Cardiac fibroblast (primary cell): Measurements from ENCODE around the gene HPSE.
"Not testable (repeated sequence)": the region's sequence is repeated elsewhere in the genome, so short reads cannot be mapped to it uniquely, and the experiment has no call there.

Source experiments
- DNase-seq, 2 donors: peaks; one replicate each; pipeline versions ENCODE4 v3.0.0 to v3.0.0-alpha.2; 2010; ENCODE audit warnings: low read depth in 2 of 2
- H3K4me3 ChIP-seq, 2 donors: replicated peaks in 1 of 2; 1 replicate in 1 of 2; 2 replicates in 1 of 2; pipeline ENCODE4 v1.5.1; 2011; ENCODE audit warnings: low read depth in 2 of 2, low read length in 2 of 2, mild to moderate bottlenecking in 2 of 2, moderate library complexity in 1 of 2
- CTCF ChIP-seq: IDR thresholded peaks from one replicate; pipeline ENCODE4 v1.5.1; 2011; ENCODE audit warnings: low read depth, mild to moderate bottlenecking, low read length, inconsistent platforms

Gene HPSE

GRCh38 chr4:83340692-83341343 is 6.2 kb upstream of the HPSE start:
- no peak for TF ChIP-seq CTCF
- no peak overlapping the region for H3K4me3 ChIP-seq
- no peak for DNase-seq

- TF ChIP-seq CTCF = no peak
- no peak overlapping the region for H3K4me3 ChIP-seq
- DNase-seq = no peak
These were observed 4.9 kb upstream of the HPSE start for GRCh38 chr4:83339573-83339972.

- no peak for DNase-seq
- no peak for TF ChIP-seq CTCF
- H3K4me3 ChIP-seq = no peak overlapping the region
These were observed 1.1 kb upstream of the HPSE start for GRCh38 chr4:83335701-83336100.

GRCh38 chr4:83331956-83332355 is 2.7 kb downstream of the HPSE start:
- TF ChIP-seq CTCF = no peak
- DNase-seq = no peak
- H3K4me3 ChIP-seq = no peak overlapping the region

- no peak overlapping the region for H3K4me3 ChIP-seq
- TF ChIP-seq CTCF = no peak
- DNase-seq = peak; percentile 52 to 71
These were observed 5.0 kb downstream of the HPSE start for GRCh38 chr4:83329521-83330110.

- DNase-seq = no peak
- H3K4me3 ChIP-seq = no peak overlapping the region
- TF ChIP-seq CTCF = no peak
These were observed 6.0 kb downstream of the HPSE start for GRCh38 chr4:83328521-83329187.

- no peak overlapping the region for H3K4me3 ChIP-seq
- no peak for TF ChIP-seq CTCF
- no peak for DNase-seq
These were observed 8.1 kb downstream of the HPSE start for GRCh38 chr4:83326546-83326945.

- DNase-seq, H3K4me3 ChIP-seq: not testable (repeated sequence)
These were observed 9.3 kb downstream of the HPSE start for GRCh38 chr4:83325306-83325705.
